Measurements from ENCODE around the gene RTKN. TPM values are rescaled to one million over a fixed set of nuclear protein-coding genes. Genes with fewer than 3 reads are reported as not detected.

RTKN gene
- total and polyA plus RNA-seq, 10 of the 15 experiments (the other 5 are each of a cell fraction or from before 2014, with no cell fraction given), result 0.50 to 12.3 (median 5.4) TPM

GRCh38 chr2:74488643-74489481, 47.1 kb upstream of the RTKN start:
- no peak overlapping the region for H2AFZ ChIP-seq (ENCODE audit: control insufficient read depth, low read depth, low read length)
- no peak overlapping the region for H3K4me3 ChIP-seq
- TF ChIP-seq, protein P1, sequence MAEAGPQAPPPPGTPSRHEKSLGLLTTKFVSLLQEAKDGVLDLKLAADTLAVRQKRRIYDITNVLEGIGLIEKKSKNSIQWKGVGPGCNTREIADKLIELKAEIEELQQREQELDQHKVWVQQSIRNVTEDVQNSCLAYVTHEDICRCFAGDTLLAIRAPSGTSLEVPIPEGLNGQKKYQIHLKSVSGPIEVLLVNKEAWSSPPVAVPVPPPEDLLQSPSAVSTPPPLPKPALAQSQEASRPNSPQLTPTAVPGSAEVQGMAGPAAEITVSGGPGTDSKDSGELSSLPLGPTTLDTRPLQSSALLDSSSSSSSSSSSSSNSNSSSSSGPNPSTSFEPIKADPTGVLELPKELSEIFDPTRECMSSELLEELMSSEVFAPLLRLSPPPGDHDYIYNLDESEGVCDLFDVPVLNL (IDR thresholded peaks at IDR 0.05; ENCODE audit: low read depth, low read length), result no peak
- TF ChIP-seq SUZ12 (IDR thresholded peaks at IDR 0.05; ENCODE audit: unreplicated experiment), result no peak
- TF ChIP-seq TCF7 (IDR thresholded peaks at IDR 0.05; ENCODE audit: borderline replicate concordance), result no peak
- no peak for TF ChIP-seq BHLHE40 (IDR thresholded peaks at IDR 0.05; ENCODE audit: borderline replicate concordance in 1 of 2, low read depth in 2 of 2, low read length in 1 of 2)
- TF ChIP-seq SP1 (IDR thresholded peaks at IDR 0.05; ENCODE audit: low read depth, low read length), result no peak
- FAIRE-seq, result no peak
- no peaks in the 10 kb centered on the region; the same call in none of the 2 replicates for H3K79me2 ChIP-seq (ENCODE audit: control insufficient read depth, insufficient read depth, low read length)
- BruUV-seq (replicated peaks), result no TSS peak
- intact Hi-C loops (cut with micrococcal nuclease; ENCODE audit: unreplicated experiment), result no loop called here
- H3K9ac ChIP-seq (ENCODE audit: control insufficient read depth, insufficient read depth, low read length), result no peak overlapping the region
- H3K27ac ChIP-seq (ENCODE audit: control insufficient read depth, insufficient read depth), result no peak overlapping the region
- H4K20me1 ChIP-seq (ENCODE audit: control insufficient read depth, insufficient read depth), result no peaks in the 10 kb centered on the region
- in situ Hi-C loops (cut with MboI), result loop anchor here (10.0 kb wide), 1 partner anchor 96 kb away; no protein-coding TSS in a partner anchor
- POLR2A ChIA-PET, result interaction anchor here (0.5 to 1.0 kb wide), 2 partner anchors 22 to 58 kb away, joined by 3 read pairs; no protein-coding TSS in a partner anchor
- DNase-seq (ENCODE audit: low read depth, low spot score), result no peak
- CTCF ChIA-PET, result interaction anchor here (0.8 to 19.4 kb wide), 4 partner anchors 14 to 99 kb away, joined by 3 to 280 read pairs (median 4); no protein-coding TSS in a partner anchor
- SMC1A ChIA-PET (ENCODE audit: uncharacterized antibody, unreplicated experiment), result interaction anchor here (1.0 to 1.9 kb wide), 3 partner anchors 14 to 98 kb away, joined by 4 to 5 read pairs (median 4); partner anchors contain the start of genes AUP1 and HTRA2
- whole genome bisulfite sequencing (ENCODE audit: insufficient coverage, insufficient replicate concordance, low lambda C conversion rate, missing lambda C conversion rate), result 100% methylated on average over 9 of the region's 9 CpGs
- no peak overlapping the region for H3K4me2 ChIP-seq (ENCODE audit: control insufficient read depth, insufficient read depth)
- no peak for ATAC-seq
- no peaks in the 10 kb centered on the region for H3K27me3 ChIP-seq (replicated peaks in 1 of 2; ENCODE audit: control insufficient read depth in 2 of 2, insufficient read depth in 2 of 2, low read length in 1 of 2)
- H3K4me1 ChIP-seq (ENCODE audit: control insufficient read depth, insufficient read depth, low read length), result no peaks in the 10 kb centered on the region
- RAD21 ChIA-PET (ENCODE audit: unreplicated experiment), result interaction anchor here (0.6 to 1.0 kb wide), 2 partner anchors 22 to 100 kb away, joined by 3 read pairs; no protein-coding TSS in a partner anchor
- H3K36me3 ChIP-seq (ENCODE audit: control insufficient read depth in 2 of 2, insufficient read depth in 2 of 2, low read length in 1 of 2), result peaks cover 12 to 13% of the 10 kb centered on the region in 2 experiments
- H3K9me3 ChIP-seq (replicated peaks; ENCODE audit: control insufficient read depth, insufficient read depth, low read length), result no peaks in the 10 kb centered on the region
